GM23338 (cell line): Measurements from ENCODE around the gene LARP1B. TPM values are rescaled to one million over a fixed set of nuclear protein-coding genes. Genes with fewer than 3 reads are reported as not detected.

ENCODE experiments used
- ATAC-seq: fragments of 200-7000 bp; cut with Tn5 transposase; 3 replicates; pipeline ENCODE4 v1.9.1; 2020
- DNase-seq: peaks from one replicate; pipeline ENCODE4 v3.0.0-alpha.2; 2015; ENCODE audit warnings: low spot score
- H2AFZ ChIP-seq: fragments of 200-600 bp; sonication (generic); 2 replicates; pipeline ENCODE4 v1.8.0; 2016; ENCODE audit warnings: antibody characterized with exemption, mild to moderate bottlenecking, moderate library complexity
- H3F3A ChIP-seq: fragments of 200-600 bp; sonication (generic); replicated peaks from 2 replicates; pipeline ENCODE4 v1.8.0; 2017; ENCODE audit warnings: antibody characterized with exemption, mixed run types, low read depth
- H3K27ac ChIP-seq: fragments of 200-600 bp; sonication (generic); 2 replicates; pipeline ENCODE4 v1.6.1; 2016; ENCODE audit warnings: low read depth
- H3K27me3 ChIP-seq: fragments of 200-600 bp; sonication (generic); 2 replicates; pipeline ENCODE4 v1.8.0; 2016; ENCODE audit warnings: mild to moderate bottlenecking, mixed run types, moderate library complexity; ENCODE audit not compliant: insufficient read depth
- H3K36me3 ChIP-seq: fragments of 200-600 bp; sonication (generic); 2 replicates; pipeline ENCODE4 v1.8.0; 2016; ENCODE audit warnings: mild to moderate bottlenecking; ENCODE audit not compliant: insufficient read depth
- H3K4me1 ChIP-seq: fragments of 200-600 bp; sonication (generic); 2 replicates; pipeline ENCODE4 v1.8.0; 2016; ENCODE audit warnings: mild to moderate bottlenecking, moderate library complexity; ENCODE audit not compliant: insufficient read depth
- H3K4me2 ChIP-seq: fragments of 200-600 bp; sonication (generic); 2 replicates; pipeline ENCODE4 v1.7.1; 2017; ENCODE audit warnings: mixed run types
- H3K4me3 ChIP-seq: fragments of 200-600 bp; sonication (generic); 2 replicates; pipeline ENCODE4 v1.6.1; 2016; ENCODE audit warnings: mixed run types
- H3K79me2 ChIP-seq: fragments of 200-600 bp; sonication (generic); replicated peaks from 2 replicates; pipeline ENCODE4 v1.8.0; 2017; ENCODE audit warnings: mild to moderate bottlenecking; ENCODE audit not compliant: insufficient read depth
- H3K9me2 ChIP-seq: fragments of 200-600 bp; sonication (generic); 2 replicates; pipeline ENCODE4 v1.8.0; 2017; ENCODE audit not compliant: insufficient read depth
- H4K20me1 ChIP-seq: fragments of 200-600 bp; sonication (generic); replicated peaks from 2 replicates; pipeline ENCODE4 v1.8.0; 2017; ENCODE audit warnings: mild to moderate bottlenecking; ENCODE audit not compliant: insufficient read depth
- H3K27ac Mint-ChIP-seq: 2 replicates; pipeline ENCODE4 v1.8.0; 2020; ENCODE audit warnings: inconsistent platforms, mild to moderate bottlenecking, moderate library complexity, mixed read lengths
- H3K27me3 Mint-ChIP-seq: 3 replicates; pipeline ENCODE4 v1.8.0; 2022; ENCODE audit warnings: low read depth, mild to moderate bottlenecking, moderate library complexity, mixed read lengths, inconsistent platforms; ENCODE audit not compliant: insufficient read depth, poor library complexity
- H3K36me3 Mint-ChIP-seq: 3 replicates; pipeline ENCODE4 v1.8.0; 2021; ENCODE audit warnings: low read depth, mild to moderate bottlenecking, inconsistent platforms, moderate library complexity, mixed read lengths
- H3K4me1 Mint-ChIP-seq: 3 replicates; pipeline ENCODE4 v1.8.0; 2020; ENCODE audit warnings: mild to moderate bottlenecking, inconsistent platforms, mixed read lengths
- H3K4me3 Mint-ChIP-seq: 3 replicates; pipeline ENCODE4 v1.8.0; 2021; ENCODE audit warnings: moderate library complexity, mild to moderate bottlenecking, inconsistent platforms, mixed read lengths
- H3K9me3 Mint-ChIP-seq: 3 replicates; pipeline ENCODE4 v1.8.0; 2020; ENCODE audit warnings: moderate library complexity, mild to moderate bottlenecking, inconsistent platforms, mixed read lengths
- CREB1 ChIP-seq: fragments of 250-450 bp; sonication (Bioruptor Pico); IDR thresholded peaks from 2 replicates; pipeline ENCODE4 v1.5.0; 2020; ENCODE audit warnings: low read depth, mild to moderate bottlenecking, moderate library complexity
- ETS1 ChIP-seq: IDR thresholded peaks from 2 replicates; pipeline ENCODE4 v1.6.1; 2016; ENCODE audit warnings: antibody characterized with exemption
- EZH2 ChIP-seq: fragments of 200-600 bp; sonication (generic); IDR thresholded peaks from one replicate; pipeline ENCODE4 v1.8.0; 2017; ENCODE audit warnings: antibody characterized with exemption, mild to moderate bottlenecking, low read depth; ENCODE audit not compliant: unreplicated experiment
- JUNB ChIP-seq: IDR thresholded peaks from one replicate; pipeline ENCODE4 v1.6.1; 2016; ENCODE audit warnings: antibody characterized with exemption; ENCODE audit not compliant: unreplicated experiment
- POLR2AphosphoS5 ChIP-seq: IDR thresholded peaks from 2 replicates; pipeline ENCODE4 v1.6.1; 2016; ENCODE audit warnings: antibody characterized with exemption, low read depth
- REST ChIP-seq: IDR thresholded peaks from one replicate; pipeline ENCODE4 v1.6.1; 2018; ENCODE audit warnings: antibody characterized with exemption; ENCODE audit not compliant: unreplicated experiment
- STAT1 ChIP-seq: IDR thresholded peaks from one replicate; pipeline ENCODE4 v1.6.1; 2016; ENCODE audit warnings: antibody characterized with exemption; ENCODE audit not compliant: unreplicated experiment
- ZNF114 ChIP-seq: fragments of 250-450 bp; sonication (Bioruptor Pico); IDR thresholded peaks from 2 replicates; pipeline ENCODE4 v1.5.0; 2020; ENCODE audit warnings: mild to moderate bottlenecking, moderate library complexity
- ZNF331 ChIP-seq: fragments of 250-450 bp; sonication (Bioruptor Pico); IDR thresholded peaks from 2 replicates; pipeline ENCODE4 v1.5.0; 2020; ENCODE audit warnings: low read depth, mild to moderate bottlenecking, moderate library complexity
- polyA plus RNA-seq: library from polyadenylated mRNA; unstranded; fragments of >200 nt; fragmentation: Nextera tagmentation; extraction: Ambion mirVana; gene quantifications from 2 replicates; pipeline ENCODE4 v1.2.1, GENCODE V29; 2016
- total RNA-seq: library from RNA; depleted of rRNA; stranded (reverse); fragments of >200 nt; shearing (Covaris generic); gene quantifications from 2 replicates; pipeline ENCODE4 v1.2.3, GENCODE V29; 2014
- TF ChIP-seq, protein P1 (sequence below), 2 experiments: fragments of 200-600 bp in 1 of 2; sonication (generic) in 1 of 2; conservative IDR thresholded peaks; 2 replicates each; pipeline versions ENCODE4 v1.5.1 to v1.6.1; 2016 to 2017; ENCODE audit warnings: antibody characterized with exemption in 2 of 2, low read depth in 2 of 2, mild to moderate bottlenecking in 2 of 2, moderate library complexity in 1 of 2

The LARP1B gene
- total and polyA plus RNA-seq, 2 experiments from 2014 or later = 42.5 to 45.4 TPM

DNA sequence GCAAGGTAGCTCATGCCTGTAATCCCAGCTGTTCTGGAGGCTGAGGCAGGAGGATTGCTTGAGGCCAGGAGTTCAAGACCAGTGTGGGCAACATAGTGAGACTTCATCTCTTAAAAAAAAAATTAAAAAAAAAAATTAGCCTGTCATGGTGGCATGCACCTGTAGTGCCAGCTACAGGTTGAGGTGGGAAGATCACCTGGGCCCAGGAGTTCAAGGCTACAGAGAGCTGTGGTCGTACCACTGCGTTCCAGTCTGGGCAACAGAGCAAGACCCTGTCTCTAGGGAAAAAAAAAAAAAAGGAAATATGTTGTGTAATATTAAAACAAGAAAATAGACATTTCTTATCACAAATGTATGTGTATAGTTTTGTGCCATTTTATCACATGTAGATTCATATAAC is 97.8 kb downstream of the LARP1B start:
- Histone ChIP-seq H3F3A (no peaks in the 10 kb centered on the region), H3K9me2 (no peaks in the 10 kb centered on the region), H3K27me3 (no peaks in the 10 kb centered on the region), H3K4me1 (peaks cover 18% of the 10 kb centered on the region), H3K27ac (no peak overlapping the region), H3K79me2 (no peaks in the 10 kb centered on the region), H4K20me1 (no peaks in the 10 kb centered on the region), H3K4me3 (no peak overlapping the region), H2AFZ (no peak overlapping the region), H3K36me3 (no peaks in the 10 kb centered on the region), H3K4me2 (no peak overlapping the region)
- no peaks in the 10 kb centered on the region for H3K27me3 Mint-ChIP-seq
- no peak overlapping the region for H3K4me3 Mint-ChIP-seq
- TF ChIP-seq, protein P1, sequence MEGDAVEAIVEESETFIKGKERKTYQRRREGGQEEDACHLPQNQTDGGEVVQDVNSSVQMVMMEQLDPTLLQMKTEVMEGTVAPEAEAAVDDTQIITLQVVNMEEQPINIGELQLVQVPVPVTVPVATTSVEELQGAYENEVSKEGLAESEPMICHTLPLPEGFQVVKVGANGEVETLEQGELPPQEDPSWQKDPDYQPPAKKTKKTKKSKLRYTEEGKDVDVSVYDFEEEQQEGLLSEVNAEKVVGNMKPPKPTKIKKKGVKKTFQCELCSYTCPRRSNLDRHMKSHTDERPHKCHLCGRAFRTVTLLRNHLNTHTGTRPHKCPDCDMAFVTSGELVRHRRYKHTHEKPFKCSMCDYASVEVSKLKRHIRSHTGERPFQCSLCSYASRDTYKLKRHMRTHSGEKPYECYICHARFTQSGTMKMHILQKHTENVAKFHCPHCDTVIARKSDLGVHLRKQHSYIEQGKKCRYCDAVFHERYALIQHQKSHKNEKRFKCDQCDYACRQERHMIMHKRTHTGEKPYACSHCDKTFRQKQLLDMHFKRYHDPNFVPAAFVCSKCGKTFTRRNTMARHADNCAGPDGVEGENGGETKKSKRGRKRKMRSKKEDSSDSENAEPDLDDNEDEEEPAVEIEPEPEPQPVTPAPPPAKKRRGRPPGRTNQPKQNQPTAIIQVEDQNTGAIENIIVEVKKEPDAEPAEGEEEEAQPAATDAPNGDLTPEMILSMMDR (conservative IDR thresholded peaks at IDR 0.05; ENCODE audit: low read depth in 2 of 2) = peak in 1 of 2 experiments; percentile 39; a peak in 2 of 4 replicates
- no peak for TF ChIP-seq POLR2AphosphoS5
- ATAC-seq (no peak), DNase-seq (no peak)
- peaks cover 3% of the 10 kb centered on the region; the same call in 2 of the 3 replicates for H3K9me3 Mint-ChIP-seq
- no peak overlapping the region for H3K27ac Mint-ChIP-seq
- H3K4me1 Mint-ChIP-seq = peaks cover 28% of the 10 kb centered on the region
- H3K36me3 Mint-ChIP-seq = peaks cover 26% of the 10 kb centered on the region

DNA sequence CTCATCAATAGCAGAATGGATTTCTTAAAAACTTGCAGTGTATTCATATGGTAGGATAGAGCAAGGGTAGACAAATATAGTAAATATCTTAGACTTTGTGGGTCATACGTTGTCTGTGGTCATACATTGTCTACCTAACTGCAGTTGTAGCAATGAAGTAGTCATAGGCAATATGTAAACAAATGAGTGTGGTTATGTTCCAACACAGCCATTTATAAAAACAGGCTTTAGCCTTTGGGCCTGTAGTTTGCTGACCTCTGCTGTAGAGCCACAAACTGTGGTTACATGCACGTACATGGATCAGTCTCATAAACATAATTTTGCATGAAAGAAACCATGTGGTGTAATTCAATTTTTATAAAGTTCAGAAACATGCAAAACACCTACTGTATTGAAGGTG is 98.9 kb downstream of the LARP1B start:
- H3K27ac ChIP-seq = no peak overlapping the region
- peaks cover 25% of the 10 kb centered on the region for H3K36me3 Mint-ChIP-seq
- TF ChIP-seq ZNF114 (no peak), ETS1 (no peak), POLR2AphosphoS5 (no peak), EZH2 (no peak), JUNB (no peak), CREB1 (no peak), STAT1 (no peak), REST (no peak), ZNF331 (CRISPR knock-in tag) (no peak)
- TF ChIP-seq, protein P1 (conservative IDR thresholded peaks at IDR 0.05; ENCODE audit: low read depth in 2 of 2) = no peak

More for the DNA sequence above, 98.9 kb downstream of the LARP1B start:
- ATAC-seq (no peak), DNase-seq (no peak)
- Histone ChIP-seq H3K79me2 (no peaks in the 10 kb centered on the region), H3K4me2 (no peak overlapping the region), H3K27me3 (no peaks in the 10 kb centered on the region), H3K4me3 (no peak overlapping the region), H3K4me1 (peaks cover 18% of the 10 kb centered on the region), H3F3A (no peaks in the 10 kb centered on the region), H3K36me3 (no peaks in the 10 kb centered on the region), H4K20me1 (no peaks in the 10 kb centered on the region), H3K9me2 (no peaks in the 10 kb centered on the region), H2AFZ (no peak overlapping the region)
- H3K9me3 Mint-ChIP-seq = peaks cover 3% of the 10 kb centered on the region; the same call in 2 of the 3 replicates
- no peak overlapping the region for H3K27ac Mint-ChIP-seq
- H3K4me1 Mint-ChIP-seq = peaks cover 28% of the 10 kb centered on the region
- no peaks in the 10 kb centered on the region for H3K27me3 Mint-ChIP-seq
- H3K4me3 Mint-ChIP-seq = no peak overlapping the region
